WERI-Rb-1 (cell line): ENCODE results near the gene CBY3.
"Not testable (repeated sequence)": the region's sequence is repeated elsewhere in the genome, so short reads cannot be mapped to it uniquely, and the experiment has no call there.

Source experiments
- DNase-seq: peaks from one replicate; pipeline ENCODE4 v3.0.0-alpha.2; 2020
- H3K27ac ChIP-seq: fragments of 250-450 bp; sonication (Bioruptor Pico); 2 replicates; pipeline ENCODE4 v1.5.1; 2020; ENCODE audit warnings: mild to moderate bottlenecking, moderate library complexity
- H3K27me3 ChIP-seq: fragments of 250-450 bp; sonication (Bioruptor Pico); 2 replicates; pipeline ENCODE4 v1.5.1; 2021; ENCODE audit warnings: mild to moderate bottlenecking, low read depth, moderate library complexity; ENCODE audit not compliant: insufficient read depth, severe bottlenecking
- H3K36me3 ChIP-seq: fragments of 250-450 bp; sonication (Bioruptor Pico); 2 replicates; pipeline ENCODE4 v1.5.1; 2020; ENCODE audit warnings: mild to moderate bottlenecking, moderate library complexity
- H3K4me3 ChIP-seq: 2 replicates; pipeline ENCODE4 v1.5.1; 2011; ENCODE audit warnings: low read depth, mild to moderate bottlenecking, control low read depth, low read length
- H3K9me3 ChIP-seq: fragments of 250-450 bp; sonication (Bioruptor Pico); 2 replicates; pipeline ENCODE4 v1.5.1; 2021; ENCODE audit warnings: mild to moderate bottlenecking, moderate library complexity; ENCODE audit not compliant: severe bottlenecking
- TF ChIP-seq, protein P1 (sequence below): IDR thresholded peaks from 2 replicates; pipeline ENCODE4 v1.5.1; 2011; ENCODE audit warnings: low read depth, mild to moderate bottlenecking, control low read depth, inconsistent platforms, low read length

CBY3 gene

GRCh38 chr5:179697993-179698934 is 17.4 kb upstream of the CBY3 start:
- Histone ChIP-seq H3K4me3 (peak overlapping the region; percentile 64), H3K27me3 (no peaks in the 10 kb centered on the region)
- DNase-seq, result peak; percentile 95

GRCh38 chr5:179697543-179697942 is 16.7 kb upstream of the CBY3 start:
- not testable (repeated sequence) for H3K36me3 ChIP-seq, DNase-seq, H3K27me3 ChIP-seq, H3K9me3 ChIP-seq
- Histone ChIP-seq H3K4me3 (peak overlapping the region; percentile 54), H3K27ac (peak overlapping the region; percentile 93)

More at GRCh38 chr5:179697993-179698934, 17.4 kb upstream of the CBY3 start:
- H3K9me3 ChIP-seq, result no peaks in the 10 kb centered on the region
- H3K36me3 ChIP-seq, result no peaks in the 10 kb centered on the region
- peak overlapping the region; percentile 93 for H3K27ac ChIP-seq
- TF ChIP-seq, protein P1, sequence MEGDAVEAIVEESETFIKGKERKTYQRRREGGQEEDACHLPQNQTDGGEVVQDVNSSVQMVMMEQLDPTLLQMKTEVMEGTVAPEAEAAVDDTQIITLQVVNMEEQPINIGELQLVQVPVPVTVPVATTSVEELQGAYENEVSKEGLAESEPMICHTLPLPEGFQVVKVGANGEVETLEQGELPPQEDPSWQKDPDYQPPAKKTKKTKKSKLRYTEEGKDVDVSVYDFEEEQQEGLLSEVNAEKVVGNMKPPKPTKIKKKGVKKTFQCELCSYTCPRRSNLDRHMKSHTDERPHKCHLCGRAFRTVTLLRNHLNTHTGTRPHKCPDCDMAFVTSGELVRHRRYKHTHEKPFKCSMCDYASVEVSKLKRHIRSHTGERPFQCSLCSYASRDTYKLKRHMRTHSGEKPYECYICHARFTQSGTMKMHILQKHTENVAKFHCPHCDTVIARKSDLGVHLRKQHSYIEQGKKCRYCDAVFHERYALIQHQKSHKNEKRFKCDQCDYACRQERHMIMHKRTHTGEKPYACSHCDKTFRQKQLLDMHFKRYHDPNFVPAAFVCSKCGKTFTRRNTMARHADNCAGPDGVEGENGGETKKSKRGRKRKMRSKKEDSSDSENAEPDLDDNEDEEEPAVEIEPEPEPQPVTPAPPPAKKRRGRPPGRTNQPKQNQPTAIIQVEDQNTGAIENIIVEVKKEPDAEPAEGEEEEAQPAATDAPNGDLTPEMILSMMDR, result no peak

- H3K4me3 ChIP-seq, result no peak overlapping the region
- no peaks in the 10 kb centered on the region for H3K9me3 ChIP-seq
- DNase-seq, result no peak
- no peaks in the 10 kb centered on the region for H3K27me3 ChIP-seq
- H3K27ac ChIP-seq, result no peak overlapping the region
- H3K36me3 ChIP-seq, result no peaks in the 10 kb centered on the region
- TF ChIP-seq, protein P1, result no peak
Observed at GRCh38 chr5:179697108-179697507, 16.3 kb upstream of the CBY3 start.

- no peaks in the 10 kb centered on the region for H3K27me3 ChIP-seq
Observed at GRCh38 chr5:179696603-179697002, 15.8 kb upstream of the CBY3 start.

DNA sequence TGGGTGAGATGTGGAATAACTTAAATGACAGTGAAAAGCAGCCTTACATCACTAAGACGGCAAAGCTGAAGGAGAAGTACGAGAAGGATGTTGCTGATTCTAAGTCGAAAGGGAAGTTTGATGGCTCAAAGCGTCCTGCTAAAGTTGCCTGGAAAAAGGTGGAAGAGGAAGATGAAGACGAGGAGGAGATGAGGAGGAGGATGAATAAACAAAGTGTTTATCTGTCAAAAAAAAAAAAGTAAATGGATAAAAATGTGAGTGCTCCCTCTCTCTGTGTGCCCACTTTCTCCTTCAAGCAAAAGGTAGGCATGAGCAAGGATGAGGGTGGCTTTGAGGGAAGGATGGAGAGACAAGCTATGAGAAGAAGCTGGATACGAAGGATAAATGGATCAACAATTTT is 13.7 kb upstream of the CBY3 start:
- TF ChIP-seq, protein P1, result no peak
- Histone ChIP-seq H3K9me3 (no peaks in the 10 kb centered on the region), H3K27ac (no peak overlapping the region), H3K36me3 (no peaks in the 10 kb centered on the region), H3K27me3 (no peaks in the 10 kb centered on the region), H3K4me3 (no peak overlapping the region)
- DNase-seq, result no peak

More at GRCh38 chr5:179696603-179697002, 15.8 kb upstream of the CBY3 start:
- DNase-seq, result no peak
- Histone ChIP-seq H3K9me3 (no peaks in the 10 kb centered on the region), H3K36me3 (no peaks in the 10 kb centered on the region), H3K27ac (no peak overlapping the region), H3K4me3 (no peak overlapping the region)
- TF ChIP-seq, protein P1, result no peak

DNA sequence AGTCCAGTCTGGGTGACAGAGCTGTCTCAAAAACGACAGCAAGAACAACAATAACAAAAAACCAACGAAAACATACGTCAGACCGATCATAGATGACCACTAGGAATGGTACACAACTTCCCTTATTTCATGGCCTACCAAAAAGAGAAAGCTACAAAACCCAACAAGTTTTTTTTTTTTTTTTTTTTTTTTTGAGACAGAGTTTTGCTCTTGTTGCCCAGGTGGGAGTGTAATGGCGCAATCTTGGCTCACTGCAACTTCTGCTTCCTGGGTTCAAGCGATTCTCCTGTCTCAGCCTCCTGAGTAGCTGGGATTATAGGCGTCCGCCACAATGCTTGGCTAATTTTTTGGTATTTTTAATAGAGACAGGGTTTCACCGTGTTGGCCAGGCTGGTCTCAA is 8.4 kb upstream of the CBY3 start:
- H3K4me3 ChIP-seq, H3K9me3 ChIP-seq, DNase-seq, H3K27ac ChIP-seq, H3K27me3 ChIP-seq, H3K36me3 ChIP-seq: not testable (repeated sequence)
